OCI-LY7 (cell line): Measurements from ENCODE around the gene HAND2. TPM values are rescaled to one million over a fixed set of nuclear protein-coding genes. Genes with fewer than 3 reads are reported as not detected.

Experiments used
- BruUV-seq: library from RNA; stranded (reverse); fragments of 400-500 nt; replicated peaks from 2 replicates; lab custom pipeline; 2021; lab: Mats Ljungman, UMichigan
- CTCF ChIA-PET: fragments of 300-600 bp; sonication (Branson Sonifier 250); formaldehyde crosslinking; loops from one replicate; lab custom pipeline; 2022; ENCODE audit warnings: antibody characterized with exemption; ENCODE audit not compliant: unreplicated experiment; lab: Charles Lee
- POLR2A ChIA-PET: fragments of 300-600 bp; sonication (Branson Sonifier 250); formaldehyde crosslinking; loops from one replicate; lab custom pipeline; 2022; ENCODE audit warnings: antibody characterized with exemption; lab: Charles Lee
- DNase-seq: peaks from one replicate; pipeline ENCODE4 v3.0.0-alpha.2; 2015; ENCODE audit warnings: low spot score
- H2AFZ ChIP-seq: fragments of 200-600 bp; sonication (generic), shearing (Covaris generic); 2 replicates; pipeline ENCODE4 v1.6.1; 2014; ENCODE audit warnings: mild to moderate bottlenecking, antibody characterized with exemption, low read length, moderate library complexity
- H3K27ac ChIP-seq: fragments of 200-600 bp; sonication (generic); 2 replicates; pipeline ENCODE4 v1.5.1; 2014; ENCODE audit warnings: mixed run types, low read depth, mild to moderate bottlenecking, moderate library complexity, low read length, inconsistent platforms; ENCODE audit not compliant: poor library complexity, severe bottlenecking
- H3K36me3 ChIP-seq: fragments of 200-600 bp; sonication (generic); 2 replicates; pipeline ENCODE4 v1.6.1; 2014; ENCODE audit warnings: mild to moderate bottlenecking, antibody characterized with exemption, low read length, moderate library complexity, mixed read lengths; ENCODE audit not compliant: insufficient read depth
- H3K4me1 ChIP-seq: fragments of 200-600 bp; sonication (generic); 2 replicates; pipeline ENCODE4 v1.5.1; 2014; ENCODE audit warnings: mild to moderate bottlenecking, low read length; ENCODE audit not compliant: insufficient read depth, poor library complexity, severe bottlenecking
- H3K4me2 ChIP-seq: fragments of 200-600 bp; sonication (generic); 2 replicates; pipeline ENCODE4 v1.6.1; 2014; ENCODE audit warnings: mild to moderate bottlenecking, low read length
- H3K4me3 ChIP-seq: fragments of 200-600 bp; sonication (generic); 2 replicates; pipeline ENCODE4 v1.5.1; 2014; ENCODE audit warnings: mild to moderate bottlenecking, low read depth, low read length; ENCODE audit not compliant: poor library complexity, severe bottlenecking
- H3K79me2 ChIP-seq: fragments of 200-600 bp; sonication (generic); 2 replicates; pipeline ENCODE4 v1.6.1; 2016; ENCODE audit warnings: low read depth, mild to moderate bottlenecking, low read length, moderate library complexity, mixed read lengths; ENCODE audit not compliant: insufficient read depth
- H3K9me2 ChIP-seq: fragments of 200-600 bp; sonication (generic); 2 replicates; pipeline ENCODE4 v1.6.1; 2016; ENCODE audit warnings: mild to moderate bottlenecking, low read length, mixed read lengths; ENCODE audit not compliant: insufficient read depth
- H3K9me3 ChIP-seq: fragments of 200-600 bp; sonication (generic); 2 replicates; pipeline ENCODE4 v1.6.1; 2014; ENCODE audit warnings: mild to moderate bottlenecking, mixed run types, low read length, mixed read lengths
- H4K20me1 ChIP-seq: fragments of 200-600 bp; sonication (generic); 2 replicates; pipeline ENCODE4 v1.6.1; 2014; ENCODE audit warnings: mild to moderate bottlenecking, antibody characterized with exemption, low read length, moderate library complexity, mixed read lengths; ENCODE audit not compliant: insufficient read depth
- CTCF ChIP-seq: fragments of 200-600 bp; sonication (generic); conservative IDR thresholded peaks from 2 replicates; pipeline ENCODE4 v1.5.1; 2014; ENCODE audit warnings: mild to moderate bottlenecking, antibody characterized with exemption, low read length, moderate library complexity, mixed read lengths
- EZH2phosphoT487 ChIP-seq: fragments of 200-600 bp; sonication (generic); IDR thresholded peaks from 2 replicates; pipeline ENCODE4 v1.6.1; 2018; ENCODE audit warnings: low read depth, borderline replicate concordance, mild to moderate bottlenecking, mixed run types, antibody characterized with exemption, low read length, moderate library complexity, mixed read lengths
- intact Hi-C: fragments of 100-400 bp; cut with micrococcal nuclease; formaldehyde crosslinking; loops from one replicate; pipeline ENCODE4 v1.10.0; 2022; ENCODE audit not compliant: unreplicated experiment
- total RNA-seq, 2 experiments: library from RNA; depleted of rRNA in 1 of 2; stranded (reverse); fragments of >200 nt in 1 of 2; shearing (Covaris generic) in 1 of 2; gene quantifications; 2 replicates each; pipeline ENCODE4 v1.2.3, GENCODE V29; 2014 to 2022

Gene HAND2
- total RNA-seq, 2 experiments from 2014 or later: not detected

- no peaks in the 10 kb centered on the region for H3K9me3 ChIP-seq
- H3K79me2 ChIP-seq: no peaks in the 10 kb centered on the region
- H4K20me1 ChIP-seq: no peaks in the 10 kb centered on the region
- H3K36me3 ChIP-seq: no peaks in the 10 kb centered on the region
- DNase-seq: no peak
- H3K4me1 ChIP-seq: no peaks in the 10 kb centered on the region
- H3K9me2 ChIP-seq: no peaks in the 10 kb centered on the region
- POLR2A ChIA-PET: interaction anchor here (1.1 kb wide), 1 partner anchor 9 kb away, joined by 3 read pairs; no protein-coding TSS in a partner anchor
- no peak for TF ChIP-seq EZH2phosphoT487
- TF ChIP-seq CTCF: no peak
- BruUV-seq: no TSS peak
- H2AFZ ChIP-seq: no peak overlapping the region
- H3K27ac ChIP-seq: no peak overlapping the region
- intact Hi-C loops: no loop called here
- no peak overlapping the region for H3K4me2 ChIP-seq
- CTCF ChIA-PET: no interaction called here
- H3K4me3 ChIP-seq: no peak overlapping the region
These were observed 51.7 kb downstream of the HAND2 start for GRCh38 chr4:173478201-173478912.

- ChIA-PET POLR2A (interaction anchor here (0.8 kb wide), 1 partner anchor 26 kb away, joined by 4 read pairs; no protein-coding TSS in a partner anchor), CTCF (no interaction called here)
- H3K9me2 ChIP-seq: no peaks in the 10 kb centered on the region
- BruUV-seq: no TSS peak
- no peak overlapping the region for H3K4me3 ChIP-seq
- H2AFZ ChIP-seq: no peak overlapping the region
- no peak overlapping the region for H3K27ac ChIP-seq
- no peaks in the 10 kb centered on the region for H3K79me2 ChIP-seq
- intact Hi-C loops: no loop called here
- no peaks in the 10 kb centered on the region for H3K36me3 ChIP-seq
- no peak for DNase-seq
- TF ChIP-seq CTCF (no peak), EZH2phosphoT487 (no peak)
- no peaks in the 10 kb centered on the region for H3K9me3 ChIP-seq
- H4K20me1 ChIP-seq: no peaks in the 10 kb centered on the region
- no peak overlapping the region for H3K4me2 ChIP-seq
- H3K4me1 ChIP-seq: no peaks in the 10 kb centered on the region
These were observed 53.0 kb downstream of the HAND2 start for GRCh38 chr4:173477016-173477415.

Other genes starting within 250 kb of the HAND2 start
- 697 and 1,101 TPM in 2 replicates for gene HMGB2, start 195.9 kb downstream of the HAND2 start, total RNA-seq (2014; rRNA removed; shearing (Covaris generic))
- 810 and 934 TPM in 2 replicates for gene HMGB2, start 195.9 kb downstream of the HAND2 start, total RNA-seq (2022)
- gene SAP30, start 159.3 kb downstream of the HAND2 start, total RNA-seq (2014; rRNA removed; shearing (Covaris generic)): 63.5 and 86.2 TPM in 2 replicates
- gene SAP30, start 159.3 kb downstream of the HAND2 start, total RNA-seq (2022): 49.3 and 56.0 TPM in 2 replicates
- gene SCRG1, start 131.1 kb downstream of the HAND2 start, total RNA-seq (2014; rRNA removed; shearing (Covaris generic)): not detected in 2 replicates
- not detected in 2 replicates for gene SCRG1, start 131.1 kb downstream of the HAND2 start, total RNA-seq (2022)